ENCODE results near the gene GLG1. TPM values are rescaled to one million over a fixed set of nuclear protein-coding genes. Genes with fewer than 3 reads are reported as not detected.

Gene GLG1
- total RNA-seq, 1 experiment from 2014 or later: 135 TPM

DNA sequence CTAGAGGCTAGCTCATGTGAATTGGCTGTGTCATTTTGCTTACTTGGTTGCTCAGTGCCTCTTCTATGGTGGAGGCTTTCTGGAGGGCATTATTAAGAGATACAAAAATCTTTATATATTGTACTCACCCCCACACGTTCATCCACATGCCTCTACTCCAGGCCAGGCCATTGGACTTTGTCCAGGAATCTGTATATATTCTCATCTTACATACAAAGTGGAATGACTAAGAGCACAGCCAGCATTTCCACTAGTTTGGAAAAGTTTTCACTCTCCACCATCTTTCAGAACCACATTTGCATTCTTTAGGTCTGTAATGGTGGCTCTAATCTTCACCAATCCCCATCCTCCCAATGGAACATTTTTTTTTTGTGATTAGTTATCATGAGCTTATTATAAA, 4.8 kb upstream of the GLG1 start:
- Histone ChIP-seq H2BK120ac (ENCODE audit: low read depth, low read length, poor library complexity, severe bottlenecking) (no peak overlapping the region), H3K4me2 (ENCODE audit: insufficient read depth, insufficient read length, low read length) (no peak overlapping the region), H3K23ac (ENCODE audit: insufficient read length, low read depth, low read length) (no peak overlapping the region), H3K23me2 (ENCODE audit: insufficient read length, low read depth, low read length, poor library complexity, severe bottlenecking) (no peaks in the 10 kb centered on the region), H3K4ac (ENCODE audit: low read depth, low read length) (no peak overlapping the region), H3K9ac (ENCODE audit: extremely low read depth, insufficient read length, low read length) (no peak overlapping the region), H3K27ac (ENCODE audit: insufficient read length, low read depth, low read length) (no peak overlapping the region), H4K91ac (ENCODE audit: insufficient read length, low read depth, low read length) (no peak overlapping the region), H3T11ph (ENCODE audit: low read length) (no peak overlapping the region), H3K79me2 (ENCODE audit: insufficient read depth, low read length) (no peaks in the 10 kb centered on the region), H3K18ac (ENCODE audit: insufficient read length, low read depth, low read length) (no peak overlapping the region), H3K56ac (ENCODE audit: insufficient read length, low read depth, low read length) (no peak overlapping the region), H4K20me1 (ENCODE audit: control insufficient read depth, insufficient read depth, insufficient read length) (no peaks in the 10 kb centered on the region), H3K4me1 (ENCODE audit: insufficient read depth, low read length) (peaks cover 4% of the 10 kb centered on the region; the same call in 1 of the 2 replicates), H4K8ac (replicated peaks; ENCODE audit: insufficient read length, low read depth, low read length) (no peak overlapping the region), H3K9me3 (ENCODE audit: control insufficient read depth, low read depth, low read length) (no peaks in the 10 kb centered on the region), H2BK15ac (ENCODE audit: low read depth, low read length) (no peak overlapping the region), H3K14ac (ENCODE audit: insufficient read depth, low read length) (no peak overlapping the region), H2AFZ (ENCODE audit: low read length) (no peak overlapping the region), H2BK12ac (ENCODE audit: insufficient read length, low read depth, low read length) (no peak overlapping the region), H2BK5ac (ENCODE audit: insufficient read length, low read length) (no peak overlapping the region), H2AK5ac (ENCODE audit: insufficient read length, low read length) (no peak overlapping the region), H3K27me3 (ENCODE audit: insufficient read depth, low read length) (no peaks in the 10 kb centered on the region), H3K79me1 (ENCODE audit: insufficient read depth, low read depth, low read length, poor library complexity, severe bottlenecking) (no peaks in the 10 kb centered on the region), H4K5ac (ENCODE audit: insufficient read length, low read depth, low read length) (no peak overlapping the region), H2BK20ac (ENCODE audit: low read depth, low read length, poor library complexity, severe bottlenecking) (no peak overlapping the region)
- Mint-ChIP-seq H3K27ac (no peak overlapping the region), H3K36me3 (ENCODE audit: insufficient read depth in 1 of 3, low read depth in 3 of 3) (peaks cover 0 to 8% (median 4%) of the 10 kb centered on the region in 3 experiments; a peak in 5 of 7 replicates), H3K4me1 (peaks cover 10 to 11% of the 10 kb centered on the region in 2 experiments), H3K4me3 (no peak overlapping the region), H3K27me3 (ENCODE audit: low read depth) (no peaks in the 10 kb centered on the region), H3K9me3 (no peaks in the 10 kb centered on the region)
- DNase-seq: no peak
- TF ChIP-seq, protein P1, sequence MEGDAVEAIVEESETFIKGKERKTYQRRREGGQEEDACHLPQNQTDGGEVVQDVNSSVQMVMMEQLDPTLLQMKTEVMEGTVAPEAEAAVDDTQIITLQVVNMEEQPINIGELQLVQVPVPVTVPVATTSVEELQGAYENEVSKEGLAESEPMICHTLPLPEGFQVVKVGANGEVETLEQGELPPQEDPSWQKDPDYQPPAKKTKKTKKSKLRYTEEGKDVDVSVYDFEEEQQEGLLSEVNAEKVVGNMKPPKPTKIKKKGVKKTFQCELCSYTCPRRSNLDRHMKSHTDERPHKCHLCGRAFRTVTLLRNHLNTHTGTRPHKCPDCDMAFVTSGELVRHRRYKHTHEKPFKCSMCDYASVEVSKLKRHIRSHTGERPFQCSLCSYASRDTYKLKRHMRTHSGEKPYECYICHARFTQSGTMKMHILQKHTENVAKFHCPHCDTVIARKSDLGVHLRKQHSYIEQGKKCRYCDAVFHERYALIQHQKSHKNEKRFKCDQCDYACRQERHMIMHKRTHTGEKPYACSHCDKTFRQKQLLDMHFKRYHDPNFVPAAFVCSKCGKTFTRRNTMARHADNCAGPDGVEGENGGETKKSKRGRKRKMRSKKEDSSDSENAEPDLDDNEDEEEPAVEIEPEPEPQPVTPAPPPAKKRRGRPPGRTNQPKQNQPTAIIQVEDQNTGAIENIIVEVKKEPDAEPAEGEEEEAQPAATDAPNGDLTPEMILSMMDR (conservative IDR thresholded peaks at IDR 0.05): no peak
- no CpG with 5 or more reads among the region's 1 CpG for WGBS (ENCODE audit: extremely low coverage, insufficient read length, low lambda C conversion rate)

All from H9 (cell line).